Calu3 (cell line): Measurements from ENCODE around the gene SPRR1A. TPM values are rescaled to one million over a fixed set of nuclear protein-coding genes. Genes with fewer than 3 reads are reported as not detected.

Experiments used
- BruUV-seq: library from RNA; stranded (reverse); fragments of 400-500 nt; replicated peaks from 2 replicates; lab custom pipeline; 2021; lab: Mats Ljungman, UMichigan
- CTCF ChIA-PET: fragments of 300-600 bp; sonication (Branson Sonifier 250); formaldehyde crosslinking; loops from one replicate; lab custom pipeline; 2022; ENCODE audit warnings: antibody characterized with exemption; lab: Charles Lee
- DNase-seq: peaks from one replicate; pipeline ENCODE4 v3.0.0; 2022
- H3K27ac Mint-ChIP-seq: one replicate; pipeline ENCODE4 v1.8.0; 2022; ENCODE audit warnings: mixed read lengths; ENCODE audit not compliant: unreplicated experiment
- H3K27me3 Mint-ChIP-seq: one replicate; pipeline ENCODE4 v1.8.0; 2022; ENCODE audit warnings: mixed read lengths; ENCODE audit not compliant: unreplicated experiment
- H3K36me3 Mint-ChIP-seq: one replicate; pipeline ENCODE4 v1.8.0; 2022; ENCODE audit warnings: mild to moderate bottlenecking, moderate library complexity, mixed read lengths; ENCODE audit not compliant: insufficient read depth, unreplicated experiment
- H3K4me1 Mint-ChIP-seq: one replicate; pipeline ENCODE4 v1.8.0; 2022; ENCODE audit warnings: mild to moderate bottlenecking, low read depth, mixed read lengths; ENCODE audit not compliant: unreplicated experiment
- H3K4me3 Mint-ChIP-seq: one replicate; pipeline ENCODE4 v1.8.0; 2022; ENCODE audit warnings: mild to moderate bottlenecking, low read depth, moderate library complexity, mixed read lengths; ENCODE audit not compliant: unreplicated experiment
- H3K9me3 Mint-ChIP-seq: one replicate; pipeline ENCODE4 v1.8.0; 2022; ENCODE audit warnings: low read depth, mixed read lengths; ENCODE audit not compliant: unreplicated experiment
- CTCF ChIP-seq: fragments of 200-600 bp; IDR thresholded peaks from one replicate; pipeline ENCODE4 v1.8.0; 2022; ENCODE audit warnings: antibody characterized with exemption; ENCODE audit not compliant: unreplicated experiment
- intact Hi-C: fragments of 100-400 bp; cut with micrococcal nuclease; formaldehyde crosslinking; loops from one replicate; pipeline ENCODE4 v1.10.0; 2022; ENCODE audit not compliant: unreplicated experiment
- total RNA-seq: library from RNA; stranded (reverse); gene quantifications from 2 replicates; pipeline ENCODE4 v1.2.3, GENCODE V29; 2022

SPRR1A gene
- total RNA-seq, 1 experiment from 2014 or later, result not detected

DNA sequence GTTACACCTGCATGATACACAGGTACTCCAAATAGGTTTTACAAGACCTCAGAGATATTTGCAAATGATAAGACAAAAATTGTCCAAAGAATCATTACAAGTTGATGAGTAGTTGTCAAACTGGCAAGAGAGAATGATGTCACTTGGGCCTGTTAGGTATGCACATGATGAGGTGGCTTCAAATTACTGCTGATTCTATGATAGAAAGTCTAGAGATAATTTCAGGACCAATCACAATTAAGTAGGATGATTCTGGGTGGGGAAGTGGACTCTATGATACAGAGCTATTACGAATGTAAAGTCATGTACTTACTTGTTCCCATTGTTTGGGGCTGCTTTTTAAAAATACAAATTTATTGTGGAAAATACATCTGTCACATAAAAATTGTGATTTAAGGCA lies 41.9 kb downstream of the SPRR1A start:
- Mint-ChIP-seq H3K36me3 (no peaks in the 10 kb centered on the region), H3K4me1 (peaks cover 5% of the 10 kb centered on the region), H3K9me3 (no peaks in the 10 kb centered on the region), H3K27me3 (no peaks in the 10 kb centered on the region), H3K4me3 (no peak overlapping the region), H3K27ac (no peak overlapping the region)
- BruUV-seq, result no TSS peak
- CTCF ChIA-PET, result no interaction called here
- intact Hi-C loops, result no loop called here
- DNase-seq, result no peak
- TF ChIP-seq CTCF, result no peak

- no peak for DNase-seq
- intact Hi-C loops, result no loop called here
- TF ChIP-seq CTCF, result no peak
- no TSS peak for BruUV-seq
- Mint-ChIP-seq H3K4me1 (peaks cover 25% of the 10 kb centered on the region), H3K27me3 (no peaks in the 10 kb centered on the region), H3K9me3 (no peaks in the 10 kb centered on the region), H3K27ac (no peak overlapping the region), H3K4me3 (no peak overlapping the region), H3K36me3 (no peaks in the 10 kb centered on the region)
- CTCF ChIA-PET, result interaction anchor here (0.6 to 0.7 kb wide), 2 partner anchors 262 to 807 kb away, joined by 3 to 4 read pairs; no protein-coding TSS in a partner anchor
These were observed 44.9 kb downstream of the SPRR1A start for GRCh38 chr1:153028766-153029165.

DNA sequence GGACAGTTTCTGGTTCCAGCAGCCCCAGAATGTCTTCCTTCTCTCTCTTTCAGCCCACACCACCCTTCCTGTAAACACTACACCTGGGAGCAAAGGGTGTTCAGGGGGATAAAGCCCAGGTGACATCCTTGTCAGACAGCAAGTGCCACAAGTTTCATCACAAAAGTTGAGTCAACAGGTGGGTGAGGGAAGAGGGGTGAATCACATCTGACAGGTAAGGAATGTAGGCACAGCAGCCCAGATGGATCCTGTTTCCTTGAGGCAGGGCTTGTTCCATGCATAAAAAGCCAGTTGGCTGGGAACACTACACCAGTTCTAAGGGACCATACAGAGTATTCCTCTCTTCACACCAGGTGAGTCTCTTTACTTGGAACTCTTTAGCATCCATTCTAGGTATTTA lies 47.0 kb downstream of the SPRR1A start, which contains the start of gene SPRR1B:
TSS of gene SPRR1B (plus strand) at position 309 of the 400 bp plus-strand sequence. CDS start 1,143 bp downstream, outside the sequence.
- Mint-ChIP-seq H3K9me3 (no peaks in the 10 kb centered on the region), H3K36me3 (no peaks in the 10 kb centered on the region), H3K27ac (no peak within 1 kb of the TSS), H3K4me3 (no peak within 1 kb of the TSS), H3K27me3 (no peaks in the 10 kb centered on the region), H3K4me1 (peaks cover 25% of the 10 kb centered on the region)
- no TSS peak for BruUV-seq
- intact Hi-C loops, result loop anchor here (5.0 to 10.0 kb wide), 2 partner anchors 34 to 376 kb away; no protein-coding TSS in a partner anchor
- DNase-seq, result peak; percentile 31
- no peak for TF ChIP-seq CTCF
- CTCF ChIA-PET, result no interaction called here

- intact Hi-C loops, result loop anchor here (2.0 to 10.0 kb wide), 3 partner anchors 35 to 377 kb away; no protein-coding TSS in a partner anchor
- no peak for DNase-seq
- Mint-ChIP-seq H3K4me3 (no peak overlapping the region), H3K27ac (no peak overlapping the region), H3K36me3 (no peaks in the 10 kb centered on the region), H3K9me3 (no peaks in the 10 kb centered on the region), H3K4me1 (peaks cover 25% of the 10 kb centered on the region), H3K27me3 (no peaks in the 10 kb centered on the region)
- CTCF ChIA-PET, result interaction anchor here (0.8 to 2.4 kb wide), 12 partner anchors 10 to 161 kb away, joined by 3 to 20 read pairs (median 5); partner anchors contain the start of gene IVL
- no peak for TF ChIP-seq CTCF
- no TSS peak for BruUV-seq
These were observed 48.2 kb downstream of the SPRR1A start for GRCh38 chr1:153032073-153032472.
